Hematopoietic multipotent progenitor cell treated with erythropoietin and hydrocortisone succinate and interleukin-3 and kit ligand, for 4 days (in vitro differentiated cells): ENCODE measurements around the gene SIGLEC6.
"Not testable (repeated sequence)": the region's sequence is repeated elsewhere in the genome, so short reads cannot be mapped to it uniquely, and the experiment has no call there.

Source experiments
- DNase-seq: peaks from one replicate; pipeline ENCODE4 v3.0.0-alpha.2; 2015

The SIGLEC6 gene

DNA sequence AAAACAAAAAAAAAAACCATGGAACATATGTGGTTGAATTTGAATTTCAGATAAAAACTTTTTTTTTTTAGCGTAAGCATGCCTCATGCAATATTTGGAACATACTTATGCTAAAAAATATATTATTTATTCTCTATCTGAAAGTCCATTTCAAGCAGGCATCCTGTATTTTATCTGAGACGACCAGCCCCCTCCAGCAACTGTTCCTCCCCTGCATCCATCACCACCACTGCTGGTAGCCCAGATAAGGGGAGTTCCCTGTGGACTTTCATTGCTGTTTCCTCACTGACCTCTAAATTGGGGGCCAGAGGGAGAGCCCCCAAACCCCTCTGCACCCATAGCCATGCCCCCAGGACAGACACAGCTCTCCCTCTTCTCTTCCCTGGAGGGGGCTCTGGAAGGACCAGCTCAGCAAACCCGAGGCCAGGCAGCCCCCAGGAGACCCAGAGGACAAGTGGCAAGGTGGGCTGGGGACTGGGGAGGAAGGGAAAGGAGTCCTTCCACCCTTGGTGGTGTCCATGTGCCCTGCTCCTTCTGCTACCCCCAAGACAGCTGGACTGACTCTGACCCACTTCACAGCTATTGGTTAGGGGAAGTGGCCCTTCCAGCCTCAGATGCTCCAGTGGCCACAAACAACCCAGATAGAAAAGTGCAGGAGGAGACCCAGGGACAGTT lies 23.3 kb downstream of the SIGLEC6 start:
- peak; percentile 93 for DNase-seq

- no peak for DNase-seq
These were observed 23.8 kb downstream of the SIGLEC6 start for GRCh38 chr19:51507640-51508058.

GRCh38 chr19:51507192-51507591 lies 24.3 kb downstream of the SIGLEC6 start:
- no peak for DNase-seq

- no peak for DNase-seq
These were observed 25.6 kb downstream of the SIGLEC6 start for GRCh38 chr19:51505904-51506303.

DNA sequence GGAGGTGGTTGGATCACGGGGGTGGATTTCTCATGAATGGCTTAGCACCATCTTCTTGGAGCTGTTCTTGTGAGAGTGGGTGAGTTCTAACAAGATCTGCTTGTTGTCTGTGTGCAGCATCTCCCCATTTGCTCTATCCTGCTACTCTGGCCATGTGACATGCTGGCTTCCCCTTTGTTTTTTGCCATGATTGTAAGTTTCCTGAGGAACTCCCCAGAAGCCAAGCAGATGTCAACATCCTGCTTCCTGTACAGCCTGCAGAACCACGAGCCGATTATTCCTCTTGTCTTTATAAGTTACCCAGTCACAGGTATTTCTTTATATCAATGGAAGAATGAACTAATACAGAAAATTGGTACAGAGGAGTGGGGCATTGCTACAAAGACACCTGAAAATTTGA lies 27.6 kb downstream of the SIGLEC6 start:
- DNase-seq: no peak

DNA sequence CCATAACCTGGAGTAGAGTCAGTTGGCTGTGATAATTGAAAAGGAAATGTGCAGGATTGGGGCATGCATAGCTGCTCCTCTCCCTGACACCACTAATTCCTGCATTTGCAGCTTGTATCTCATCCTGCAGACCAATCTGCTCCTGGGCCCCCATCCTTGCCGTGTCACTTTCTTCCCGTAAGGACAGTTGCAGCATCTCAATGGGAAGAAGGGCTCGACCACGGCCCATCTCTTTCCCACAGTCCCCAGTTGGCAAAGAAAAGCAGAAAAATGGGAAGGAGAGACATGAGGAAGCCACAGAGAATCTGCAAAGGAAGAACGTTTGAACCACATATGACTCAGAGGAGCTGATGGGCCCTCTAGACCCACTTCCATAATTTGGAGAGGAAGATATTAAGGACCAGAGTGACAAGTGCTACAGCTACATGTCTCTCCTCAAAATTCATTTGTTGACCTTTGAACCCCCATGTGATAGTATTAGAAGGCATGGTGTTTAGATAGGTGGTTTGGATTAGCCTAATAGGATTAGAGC lies 28.1 kb downstream of the SIGLEC6 start:
- peak; percentile 34 for DNase-seq

GRCh38 chr19:51501594-51502263 lies 29.7 kb downstream of the SIGLEC6 start, which contains the start of gene SIGLEC12:
TSS of gene SIGLEC12 (minus strand) at chr19:51501800. CDS start at chr19:51501733, 67 bp downstream.
- peak; percentile 70 for DNase-seq

DNA sequence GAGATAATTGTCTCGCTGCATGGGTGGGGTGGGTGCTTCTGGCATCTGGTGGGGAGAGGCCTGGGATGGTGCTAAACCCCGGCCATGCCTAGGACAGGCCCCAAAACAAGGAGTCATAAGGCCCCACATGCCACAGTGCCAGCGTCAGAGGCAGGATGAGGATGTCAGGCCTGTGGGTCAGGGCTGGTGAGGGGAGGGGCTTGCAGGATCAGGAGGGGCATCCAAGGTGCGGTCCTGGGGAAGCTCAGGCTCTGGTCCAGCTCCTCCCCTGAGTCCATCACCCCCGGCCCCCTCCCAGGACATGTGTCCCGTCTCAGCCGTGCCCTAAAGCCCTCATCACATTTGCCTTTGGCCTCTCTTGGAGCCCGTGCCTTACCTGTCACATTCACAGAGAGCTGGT lies 30.5 kb downstream of the SIGLEC6 start:
- DNase-seq: not testable (repeated sequence)

GRCh38 chr19:51497666-51498065 lies 33.8 kb downstream of the SIGLEC6 start:
- no peak for DNase-seq

DNA sequence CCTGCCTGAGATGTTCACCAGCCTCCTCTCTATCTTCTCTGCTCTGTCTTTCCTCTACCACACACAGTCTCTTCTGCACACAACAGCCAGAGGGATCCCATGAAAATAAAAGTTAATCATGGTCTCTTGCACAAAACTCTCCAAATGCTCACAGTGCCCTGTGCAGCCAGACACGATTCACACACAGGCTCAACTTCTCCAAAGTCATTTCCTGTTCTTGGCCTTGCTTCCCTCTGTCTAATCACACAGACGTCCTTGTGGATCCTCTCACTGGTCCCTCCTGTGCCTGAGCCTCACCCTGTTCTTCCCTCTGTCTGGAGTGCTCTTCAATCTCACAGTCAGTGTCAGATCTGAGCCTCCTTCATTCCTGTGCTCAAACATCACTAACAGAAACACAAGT lies 37.7 kb downstream of the SIGLEC6 start:
- no peak for DNase-seq

DNA sequence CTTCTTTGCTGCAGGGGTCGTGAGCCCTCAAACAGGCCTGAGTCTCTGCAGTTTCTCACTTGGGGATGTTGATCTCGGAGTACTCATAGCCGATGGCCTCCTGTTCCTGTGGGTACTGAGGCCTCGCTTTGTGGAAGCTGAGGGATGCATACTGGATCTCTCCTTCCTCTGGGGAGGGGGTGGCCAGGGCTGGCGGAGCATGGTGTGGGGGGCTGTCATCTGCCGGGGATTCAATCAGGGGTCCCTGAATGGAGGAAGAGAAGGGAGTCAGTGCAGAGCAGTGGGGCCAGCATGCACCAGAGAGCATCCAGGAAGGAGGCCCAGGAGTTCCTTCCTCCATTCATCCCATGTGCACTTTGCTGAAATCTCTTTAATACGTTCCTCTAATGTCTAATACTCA lies 39.9 kb downstream of the SIGLEC6 start:
- DNase-seq: no peak

DNA sequence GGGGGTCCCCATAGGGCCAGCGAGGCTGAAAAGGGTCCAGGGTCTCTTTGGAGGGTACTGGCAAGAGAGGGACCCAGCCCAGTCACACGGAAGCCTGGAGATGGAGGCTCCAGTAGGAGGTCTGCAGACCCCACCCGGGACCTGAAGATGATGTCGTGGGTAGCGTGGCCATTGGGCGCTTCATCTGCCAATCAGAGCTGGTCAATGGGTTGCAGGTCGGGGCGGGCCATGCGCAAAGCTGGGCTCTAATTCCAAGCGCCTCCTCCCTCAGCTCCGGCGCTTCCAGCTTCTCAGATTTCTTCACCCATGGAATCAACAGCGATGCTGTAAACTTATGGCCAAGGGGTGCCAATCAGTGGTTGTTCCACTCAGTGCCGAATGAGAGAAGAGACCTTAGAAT lies 40.8 kb downstream of the SIGLEC6 start:
- DNase-seq: no peak

GRCh38 chr19:51489113-51489512 lies 42.4 kb downstream of the SIGLEC6 start:
- DNase-seq: no peak

GRCh38 chr19:51488491-51488890 lies 43.0 kb downstream of the SIGLEC6 start:
- DNase-seq: no peak

- DNase-seq: no peak
These were observed 45.4 kb downstream of the SIGLEC6 start for GRCh38 chr19:51485960-51486660.

GRCh38 chr19:51480590-51480989 lies 50.9 kb downstream of the SIGLEC6 start:
- peak; percentile 77 for DNase-seq

GRCh38 chr19:51479531-51480331 lies 51.7 kb downstream of the SIGLEC6 start:
- no peak for DNase-seq

- DNase-seq: no peak
These were observed 52.9 kb downstream of the SIGLEC6 start, which contains the start of gene CEACAM18 for GRCh38 chr19:51478381-51479234. TSS of gene CEACAM18 (plus strand) at chr19:51478539.

DNA sequence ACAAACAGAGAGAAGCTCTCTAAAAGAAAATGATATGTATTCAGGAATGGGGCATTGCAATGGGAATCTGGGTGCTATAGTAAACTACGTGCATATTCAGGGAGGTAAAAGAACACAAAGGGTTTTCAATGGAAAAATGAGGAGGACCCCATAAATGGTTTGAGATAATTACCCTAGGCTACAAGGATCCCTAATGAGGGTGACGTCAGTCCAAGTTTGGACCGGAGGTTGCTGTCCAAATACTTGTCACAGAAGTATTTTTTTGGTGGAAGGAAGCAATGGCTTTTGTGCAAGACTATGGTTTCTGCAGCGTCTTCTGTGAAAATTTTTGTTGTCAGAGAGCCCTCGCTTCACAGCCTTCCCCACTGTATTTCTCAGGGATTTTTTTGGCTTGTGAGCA lies 54.1 kb downstream of the SIGLEC6 start:
- DNase-seq: no peak

GRCh38 chr19:51476164-51476563 lies 55.3 kb downstream of the SIGLEC6 start:
- DNase-seq: no peak

- DNase-seq: peak; percentile 93
These were observed 58.3 kb downstream of the SIGLEC6 start for GRCh38 chr19:51473009-51473707.
